ENCODE results near the gene PALLD.

PALLD gene

GRCh38 chr4:168955674-168956073 lies 458.8 kb downstream of the PALLD start:
- TF ChIP-seq EZH2 (optimal IDR thresholded peaks at IDR 0.05; ENCODE audit: low read depth, low read length) (no peak), CTCF (IDR thresholded peaks at IDR 0.05; ENCODE audit: low read length) (no peak), EZH2phosphoT487 (IDR thresholded peaks at IDR 0.05; ENCODE audit: low read length) (no peak)
- Histone ChIP-seq H3K9ac (ENCODE audit: low read length) (no peak overlapping the region), H3K36me3 (replicated peaks; ENCODE audit: insufficient read depth, low read length) (no peaks in the 10 kb centered on the region), H3K27ac (ENCODE audit: low read length) (no peak overlapping the region), H3K4me3 (ENCODE audit: low read length) (no peak overlapping the region), H4K20me1 (ENCODE audit: insufficient read depth, low read length) (no peaks in the 10 kb centered on the region), H3K9me2 (replicated peaks; ENCODE audit: insufficient read depth, low read length) (no peaks in the 10 kb centered on the region), H3K9me3 (replicated peaks; ENCODE audit: insufficient read depth, low read length) (no peaks in the 10 kb centered on the region), H3F3A (ENCODE audit: insufficient read depth, low read length) (no peaks in the 10 kb centered on the region), H3K4me1 (ENCODE audit: low read length) (no peaks in the 10 kb centered on the region), H3K4me2 (ENCODE audit: low read depth, low read length) (no peak overlapping the region), H3K27me3 (replicated peaks; ENCODE audit: insufficient read depth, low read length) (no peaks in the 10 kb centered on the region), H3K79me2 (ENCODE audit: low read length) (no peaks in the 10 kb centered on the region), H2AFZ (ENCODE audit: low read length) (no peak overlapping the region)
- DNase-seq: no peak

DNA sequence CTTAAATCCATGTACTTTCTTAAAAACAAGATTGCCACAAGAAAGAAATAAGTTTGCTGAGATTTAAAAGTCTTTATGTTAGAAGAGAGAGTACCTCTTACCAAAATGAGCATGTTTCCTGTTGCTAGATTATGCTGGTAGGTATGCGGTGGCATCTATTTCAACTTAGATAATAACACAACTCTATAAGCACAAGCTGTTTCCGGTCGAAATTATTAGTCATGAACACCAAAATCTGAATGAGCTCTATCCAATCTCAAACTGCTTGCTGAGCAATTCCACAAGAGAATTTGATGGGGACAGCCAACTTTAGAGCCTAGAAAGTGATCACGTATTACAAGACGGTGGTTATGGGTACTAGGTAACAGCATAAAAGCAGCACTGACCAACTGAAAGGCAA lies 463.9 kb downstream of the PALLD start:
- no peak overlapping the region for H2AFZ ChIP-seq (ENCODE audit: low read length)
- no peak overlapping the region for H3K4me3 ChIP-seq (ENCODE audit: low read length)
- no peak overlapping the region for H3K4me2 ChIP-seq (ENCODE audit: low read depth, low read length)
- H3K9me3 ChIP-seq (replicated peaks; ENCODE audit: insufficient read depth, low read length): no peaks in the 10 kb centered on the region
- no peaks in the 10 kb centered on the region for H3K4me1 ChIP-seq (ENCODE audit: low read length)
- no peaks in the 10 kb centered on the region for H3K36me3 ChIP-seq (replicated peaks; ENCODE audit: insufficient read depth, low read length)
- TF ChIP-seq CTCF (IDR thresholded peaks at IDR 0.05; ENCODE audit: low read length) (no peak), EZH2phosphoT487 (IDR thresholded peaks at IDR 0.05; ENCODE audit: low read length) (no peak), EZH2 (optimal IDR thresholded peaks at IDR 0.05; ENCODE audit: low read depth, low read length) (no peak)
- H3K79me2 ChIP-seq (ENCODE audit: low read length): no peaks in the 10 kb centered on the region
- H4K20me1 ChIP-seq (ENCODE audit: insufficient read depth, low read length): no peaks in the 10 kb centered on the region
- H3K27ac ChIP-seq (ENCODE audit: low read length): no peak overlapping the region
- H3K27me3 ChIP-seq (replicated peaks; ENCODE audit: insufficient read depth, low read length): no peaks in the 10 kb centered on the region
- no peaks in the 10 kb centered on the region for H3K9me2 ChIP-seq (replicated peaks; ENCODE audit: insufficient read depth, low read length)
- H3K9ac ChIP-seq (ENCODE audit: low read length): no peak overlapping the region
- H3F3A ChIP-seq (ENCODE audit: insufficient read depth, low read length): no peaks in the 10 kb centered on the region
- DNase-seq: no peak

DNA sequence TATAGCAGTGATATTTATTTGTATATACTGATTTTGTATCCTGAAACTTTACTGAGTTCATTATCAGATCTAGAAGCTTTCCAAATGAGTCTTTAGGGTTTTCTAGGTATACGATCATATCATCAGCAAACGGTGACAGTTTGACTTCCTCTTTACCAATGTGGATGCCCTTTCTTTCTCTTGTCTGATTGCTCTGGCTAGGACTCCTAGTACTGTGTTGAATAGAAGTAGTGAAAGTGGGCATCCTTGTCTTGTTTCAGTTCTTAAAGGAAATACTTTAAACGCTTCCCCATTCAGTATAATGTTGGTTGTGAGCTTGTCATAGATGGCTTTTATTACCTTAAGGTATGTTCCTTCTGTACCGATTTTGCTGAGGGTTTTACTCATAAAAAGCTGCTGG lies 475.7 kb downstream of the PALLD start:
- Histone ChIP-seq H3K4me2 (ENCODE audit: low read depth, low read length) (no peak overlapping the region), H3K4me3 (ENCODE audit: low read length) (no peak overlapping the region), H3K36me3 (replicated peaks; ENCODE audit: insufficient read depth, low read length) (no peaks in the 10 kb centered on the region), H4K20me1 (ENCODE audit: insufficient read depth, low read length) (no peaks in the 10 kb centered on the region), H3K9me2 (replicated peaks; ENCODE audit: insufficient read depth, low read length) (no peaks in the 10 kb centered on the region), H3K27me3 (replicated peaks; ENCODE audit: insufficient read depth, low read length) (no peaks in the 10 kb centered on the region), H3K79me2 (ENCODE audit: low read length) (no peaks in the 10 kb centered on the region), H3F3A (ENCODE audit: insufficient read depth, low read length) (no peaks in the 10 kb centered on the region), H3K4me1 (ENCODE audit: low read length) (no peaks in the 10 kb centered on the region), H3K9ac (ENCODE audit: low read length) (no peak overlapping the region), H3K27ac (ENCODE audit: low read length) (no peak overlapping the region), H2AFZ (ENCODE audit: low read length) (no peak overlapping the region), H3K9me3 (replicated peaks; ENCODE audit: insufficient read depth, low read length) (no peaks in the 10 kb centered on the region)
- TF ChIP-seq EZH2phosphoT487 (IDR thresholded peaks at IDR 0.05; ENCODE audit: low read length) (no peak), EZH2 (optimal IDR thresholded peaks at IDR 0.05; ENCODE audit: low read depth, low read length) (no peak), CTCF (IDR thresholded peaks at IDR 0.05; ENCODE audit: low read length) (no peak)
- no peak for DNase-seq
